DOHH2 (cell line): ENCODE results near the gene BEND5.

ENCODE experiments used
- H3F3A ChIP-seq: fragments of 200-600 bp; sonication (generic), shearing (Covaris generic); 2 replicates; pipeline ENCODE4 v1.6.0; 2016; ENCODE audit warnings: antibody characterized with exemption, mild to moderate bottlenecking; ENCODE audit not compliant: control insufficient read depth, insufficient read depth
- H3K27ac ChIP-seq: fragments of 200-600 bp; sonication (generic); 2 replicates; pipeline ENCODE4 v1.5.1; 2014; ENCODE audit warnings: low read depth, mild to moderate bottlenecking, low read length, moderate library complexity
- H3K27me3 ChIP-seq: fragments of 200-600 bp; sonication (generic); 2 replicates; pipeline ENCODE4 v1.6.1; 2014; ENCODE audit warnings: mild to moderate bottlenecking, low read length, mixed read lengths; ENCODE audit not compliant: control insufficient read depth
- H3K36me3 ChIP-seq: fragments of 200-600 bp; sonication (generic); 2 replicates; pipeline ENCODE4 v1.6.1; 2014; ENCODE audit warnings: mild to moderate bottlenecking, low read length, moderate library complexity, mixed read lengths; ENCODE audit not compliant: control insufficient read depth
- H3K4me1 ChIP-seq: fragments of 200-600 bp; sonication (generic); 2 replicates; pipeline ENCODE4 v1.6.1; 2014; ENCODE audit warnings: mild to moderate bottlenecking, low read length, mixed read lengths; ENCODE audit not compliant: control insufficient read depth
- H3K4me2 ChIP-seq: fragments of 200-600 bp; sonication (generic); 2 replicates; pipeline ENCODE4 v1.6.0; 2014; ENCODE audit warnings: mild to moderate bottlenecking, low read length, moderate library complexity
- H3K4me3 ChIP-seq: fragments of 200-600 bp; sonication (generic); 2 replicates; pipeline ENCODE4 v1.5.1; 2014; ENCODE audit warnings: mild to moderate bottlenecking, low read length, mixed read lengths
- H3K79me2 ChIP-seq: fragments of 200-600 bp; sonication (generic); 2 replicates; pipeline ENCODE4 v1.6.1; 2014; ENCODE audit warnings: mild to moderate bottlenecking, low read length, mixed read lengths; ENCODE audit not compliant: control insufficient read depth
- H3K9me2 ChIP-seq: fragments of 200-600 bp; sonication (generic); replicated peaks from 2 replicates; pipeline ENCODE4 v1.6.1; 2014; ENCODE audit warnings: mild to moderate bottlenecking, low read length, mixed read lengths; ENCODE audit not compliant: control insufficient read depth
- H3K9me3 ChIP-seq: fragments of 200-600 bp; sonication (generic); 2 replicates; pipeline ENCODE4 v1.6.1; 2014; ENCODE audit warnings: antibody characterized with exemption, low read length, mixed read lengths; ENCODE audit not compliant: control insufficient read depth, insufficient read depth
- H4K20me1 ChIP-seq: fragments of 200-600 bp; sonication (generic); 2 replicates; pipeline ENCODE4 v1.6.0; 2014; ENCODE audit warnings: low read depth, mild to moderate bottlenecking, antibody characterized with exemption, low read length, moderate library complexity; ENCODE audit not compliant: control insufficient read depth, insufficient read depth
- CTCF ChIP-seq: fragments of 200-600 bp; sonication (generic); IDR thresholded peaks from one replicate; pipeline ENCODE4 v1.5.1; 2014; ENCODE audit warnings: antibody characterized with exemption, mild to moderate bottlenecking, low read depth, low read length; ENCODE audit not compliant: poor library complexity, severe bottlenecking
- EZH2phosphoT487 ChIP-seq: fragments of 200-600 bp; sonication (generic); IDR thresholded peaks from 2 replicates; pipeline ENCODE4 v1.6.1; 2017; ENCODE audit warnings: borderline replicate concordance, mild to moderate bottlenecking, antibody characterized with exemption, low read length, moderate library complexity, mixed read lengths

Gene BEND5

GRCh38 chr1:48777219-48777895 lies 666 bp upstream of the BEND5 start:
- Histone ChIP-seq H4K20me1 (no peaks in the 10 kb centered on the region), H3K27me3 (peaks cover 28% of the 10 kb centered on the region), H3K4me2 (peak overlapping the region; percentile 64), H3K36me3 (no peaks in the 10 kb centered on the region), H3K4me3 (peak overlapping the region; percentile 71), H3K79me2 (no peaks in the 10 kb centered on the region), H3K27ac (no peak overlapping the region), H3K9me2 (no peaks in the 10 kb centered on the region), H3K9me3 (no peaks in the 10 kb centered on the region), H3F3A (no peaks in the 10 kb centered on the region), H3K4me1 (peaks cover 11% of the 10 kb centered on the region)
- TF ChIP-seq CTCF (no peak), EZH2phosphoT487 (no peak)

GRCh38 chr1:48775831-48776392 lies 779 bp downstream of the BEND5 start:
- no peaks in the 10 kb centered on the region for H3F3A ChIP-seq
- H3K79me2 ChIP-seq = no peaks in the 10 kb centered on the region
- H3K9me3 ChIP-seq = no peaks in the 10 kb centered on the region
- no peaks in the 10 kb centered on the region for H3K9me2 ChIP-seq
- H3K27ac ChIP-seq = no peak overlapping the region
- peak overlapping the region; percentile 71 for H3K4me3 ChIP-seq
- H3K4me1 ChIP-seq = peaks cover 11% of the 10 kb centered on the region
- H4K20me1 ChIP-seq = no peaks in the 10 kb centered on the region
- H3K27me3 ChIP-seq = peaks cover 28% of the 10 kb centered on the region
- H3K36me3 ChIP-seq = no peaks in the 10 kb centered on the region
- H3K4me2 ChIP-seq = peak overlapping the region; percentile 64
- TF ChIP-seq EZH2phosphoT487 = no peak

- Histone ChIP-seq H3K36me3 (no peaks in the 10 kb centered on the region), H3K9me2 (no peaks in the 10 kb centered on the region), H3K4me3 (no peak overlapping the region), H3K27ac (no peak overlapping the region), H3K4me2 (no peak overlapping the region), H3K27me3 (peaks cover 28% of the 10 kb centered on the region), H3K9me3 (no peaks in the 10 kb centered on the region), H3K4me1 (peaks cover 22% of the 10 kb centered on the region), H3F3A (no peaks in the 10 kb centered on the region), H4K20me1 (no peaks in the 10 kb centered on the region), H3K79me2 (no peaks in the 10 kb centered on the region)
- TF ChIP-seq CTCF (no peak), EZH2phosphoT487 (no peak)
These were observed 3.6 kb downstream of the BEND5 start for GRCh38 chr1:48773133-48773532.

- Histone ChIP-seq H3K27ac (no peak overlapping the region), H3K4me1 (peaks cover 25% of the 10 kb centered on the region), H3K9me2 (no peaks in the 10 kb centered on the region), H3K4me2 (no peak overlapping the region), H3F3A (no peaks in the 10 kb centered on the region), H3K27me3 (peaks cover 23% of the 10 kb centered on the region), H3K4me3 (no peak overlapping the region), H3K79me2 (no peaks in the 10 kb centered on the region), H4K20me1 (no peaks in the 10 kb centered on the region), H3K36me3 (no peaks in the 10 kb centered on the region), H3K9me3 (no peaks in the 10 kb centered on the region)
- TF ChIP-seq EZH2phosphoT487 (no peak), CTCF (no peak)
These were observed 4.5 kb downstream of the BEND5 start for GRCh38 chr1:48772211-48772610.
